PFSK-1 (cell line): ENCODE results near the gene ATXN1.

Source experiments
- FOXP2 ChIP-seq: optimal IDR thresholded peaks from 2 replicates; pipeline ENCODE3; 2011; ENCODE audit warnings: borderline replicate concordance, control low read depth, inconsistent platforms; ENCODE audit not compliant: insufficient read depth; ENCODE audit errors: extremely low read length, extremely low read depth
- POLR2AphosphoS5 ChIP-seq: IDR thresholded peaks from 2 replicates; pipeline ENCODE4 v1.6.1; 2012; ENCODE audit warnings: low read depth, mild to moderate bottlenecking, control low read depth, low read length, moderate library complexity
- SIN3A ChIP-seq: IDR thresholded peaks from 2 replicates; pipeline ENCODE4 v1.6.1; 2012; ENCODE audit warnings: mild to moderate bottlenecking, low read length, moderate library complexity, borderline replicate concordance; ENCODE audit not compliant: insufficient read depth
- TAF1 ChIP-seq: IDR thresholded peaks from 2 replicates; pipeline ENCODE4 v1.6.1; 2012; ENCODE audit warnings: low read length, control low read depth, borderline replicate concordance; ENCODE audit not compliant: insufficient read depth
- TF ChIP-seq, protein P1 (sequence below), 2 experiments: IDR thresholded peaks; 2 replicates each; pipeline versions ENCODE4 v1.6.1 to v1.8.0; 2011 to 2012; ENCODE audit warnings: low read depth in 2 of 2, low read length in 2 of 2, control low read depth in 1 of 2, inconsistent platforms in 1 of 2, mild to moderate bottlenecking in 1 of 2, moderate library complexity in 1 of 2; ENCODE audit not compliant: insufficient read depth in 1 of 2

The ATXN1 gene

DNA sequence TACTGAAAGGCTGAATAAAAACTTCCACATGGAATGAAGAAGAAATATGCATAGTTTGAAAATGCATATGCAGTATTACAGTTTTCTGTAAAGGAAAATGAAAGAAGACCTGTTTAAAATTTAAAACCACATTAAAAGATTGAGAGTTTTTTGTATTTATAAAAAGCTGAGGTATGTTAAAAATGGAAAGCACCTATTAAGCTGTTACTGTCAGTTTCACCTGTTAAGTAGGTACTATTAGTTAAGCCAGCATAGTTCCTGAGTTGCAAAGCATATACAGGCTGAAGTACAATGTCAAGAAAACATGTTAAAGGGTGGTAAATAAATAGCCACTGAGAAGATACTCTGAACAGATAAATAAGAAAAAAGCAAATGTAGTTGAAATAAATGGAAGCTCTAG is 69.9 kb downstream of the ATXN1 start:
- TF ChIP-seq FOXP2 (no peak), POLR2AphosphoS5 (no peak), TAF1 (no peak), SIN3A (no peak)
- TF ChIP-seq, protein P1, sequence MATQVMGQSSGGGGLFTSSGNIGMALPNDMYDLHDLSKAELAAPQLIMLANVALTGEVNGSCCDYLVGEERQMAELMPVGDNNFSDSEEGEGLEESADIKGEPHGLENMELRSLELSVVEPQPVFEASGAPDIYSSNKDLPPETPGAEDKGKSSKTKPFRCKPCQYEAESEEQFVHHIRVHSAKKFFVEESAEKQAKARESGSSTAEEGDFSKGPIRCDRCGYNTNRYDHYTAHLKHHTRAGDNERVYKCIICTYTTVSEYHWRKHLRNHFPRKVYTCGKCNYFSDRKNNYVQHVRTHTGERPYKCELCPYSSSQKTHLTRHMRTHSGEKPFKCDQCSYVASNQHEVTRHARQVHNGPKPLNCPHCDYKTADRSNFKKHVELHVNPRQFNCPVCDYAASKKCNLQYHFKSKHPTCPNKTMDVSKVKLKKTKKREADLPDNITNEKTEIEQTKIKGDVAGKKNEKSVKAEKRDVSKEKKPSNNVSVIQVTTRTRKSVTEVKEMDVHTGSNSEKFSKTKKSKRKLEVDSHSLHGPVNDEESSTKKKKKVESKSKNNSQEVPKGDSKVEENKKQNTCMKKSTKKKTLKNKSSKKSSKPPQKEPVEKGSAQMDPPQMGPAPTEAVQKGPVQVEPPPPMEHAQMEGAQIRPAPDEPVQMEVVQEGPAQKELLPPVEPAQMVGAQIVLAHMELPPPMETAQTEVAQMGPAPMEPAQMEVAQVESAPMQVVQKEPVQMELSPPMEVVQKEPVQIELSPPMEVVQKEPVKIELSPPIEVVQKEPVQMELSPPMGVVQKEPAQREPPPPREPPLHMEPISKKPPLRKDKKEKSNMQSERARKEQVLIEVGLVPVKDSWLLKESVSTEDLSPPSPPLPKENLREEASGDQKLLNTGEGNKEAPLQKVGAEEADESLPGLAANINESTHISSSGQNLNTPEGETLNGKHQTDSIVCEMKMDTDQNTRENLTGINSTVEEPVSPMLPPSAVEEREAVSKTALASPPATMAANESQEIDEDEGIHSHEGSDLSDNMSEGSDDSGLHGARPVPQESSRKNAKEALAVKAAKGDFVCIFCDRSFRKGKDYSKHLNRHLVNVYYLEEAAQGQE (IDR thresholded peaks at IDR 0.05; ENCODE audit: insufficient read depth in 1 of 2, low read depth in 2 of 2, low read length in 2 of 2): no peak

DNA sequence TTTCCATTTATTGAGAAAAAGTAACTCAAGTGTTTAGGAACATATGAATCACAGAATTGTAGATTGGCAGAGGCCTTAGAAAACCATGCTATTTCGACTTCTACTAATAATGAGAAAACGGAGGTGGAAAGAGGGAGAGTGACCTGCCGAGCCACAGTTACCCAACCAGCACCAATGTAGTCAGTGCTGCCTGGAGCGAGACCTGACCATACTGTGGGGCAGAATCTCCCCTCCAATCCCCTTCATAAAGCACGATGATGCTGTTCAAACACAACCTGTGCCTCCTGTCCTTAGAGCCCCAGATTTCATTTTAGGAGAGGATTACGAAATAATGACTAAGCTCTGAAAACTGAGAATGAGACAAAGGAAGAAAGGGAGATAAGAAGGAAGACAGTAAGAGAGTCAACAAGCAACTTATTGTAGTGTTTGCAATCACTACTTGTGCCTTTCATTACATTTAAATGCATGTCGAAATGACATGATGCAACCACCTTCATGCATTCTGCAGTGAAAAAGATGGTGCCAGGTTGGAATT is 70.6 kb downstream of the ATXN1 start:
- TF ChIP-seq POLR2AphosphoS5: no peak
- TF ChIP-seq, protein P1 (IDR thresholded peaks at IDR 0.05; ENCODE audit: insufficient read depth in 1 of 2, low read depth in 2 of 2, low read length in 2 of 2): no peak
- TF ChIP-seq FOXP2: no peak
- no peak for TF ChIP-seq TAF1
- no peak for TF ChIP-seq SIN3A

GRCh38 chr6:16689788-16690607 is 71.3 kb downstream of the ATXN1 start:
- TF ChIP-seq SIN3A (no peak), TAF1 (no peak)
- TF ChIP-seq, protein P1 (IDR thresholded peaks at IDR 0.05; ENCODE audit: insufficient read depth in 1 of 2, low read depth in 2 of 2, low read length in 2 of 2): no peak

GRCh38 chr6:16688984-16689636 is 72.2 kb downstream of the ATXN1 start:
- 0 out of 2 replicates have a peak, but pooled peaks have one; percentile 17 for TF ChIP-seq SIN3A
- no peak for TF ChIP-seq TAF1

- no peak for TF ChIP-seq SIN3A
- TF ChIP-seq, protein P1 (IDR thresholded peaks at IDR 0.05; ENCODE audit: insufficient read depth in 1 of 2, low read depth in 2 of 2, low read length in 2 of 2): no peak
- TF ChIP-seq POLR2AphosphoS5: peak; percentile 20; the same call in 1 of the 2 replicates
- no peak for TF ChIP-seq TAF1
- TF ChIP-seq FOXP2: no peak
Measured at GRCh38 chr6:16688436-16688835, 72.8 kb downstream of the ATXN1 start.
